GM19467 (cell line): ENCODE data around the gene RUSC2.
"Not testable (repeated sequence)": the region's sequence is repeated elsewhere in the genome, so short reads cannot be mapped to it uniquely, and the experiment has no call there.

Experiments used
- ATAC-seq: cut with Tn5 transposase; IDR thresholded peaks from one replicate; pipeline ENCODE4 v1.9.1; 2021; ENCODE audit warnings: mild to moderate bottlenecking, moderate library complexity; ENCODE audit not compliant: unreplicated experiment

The RUSC2 gene, protein sequence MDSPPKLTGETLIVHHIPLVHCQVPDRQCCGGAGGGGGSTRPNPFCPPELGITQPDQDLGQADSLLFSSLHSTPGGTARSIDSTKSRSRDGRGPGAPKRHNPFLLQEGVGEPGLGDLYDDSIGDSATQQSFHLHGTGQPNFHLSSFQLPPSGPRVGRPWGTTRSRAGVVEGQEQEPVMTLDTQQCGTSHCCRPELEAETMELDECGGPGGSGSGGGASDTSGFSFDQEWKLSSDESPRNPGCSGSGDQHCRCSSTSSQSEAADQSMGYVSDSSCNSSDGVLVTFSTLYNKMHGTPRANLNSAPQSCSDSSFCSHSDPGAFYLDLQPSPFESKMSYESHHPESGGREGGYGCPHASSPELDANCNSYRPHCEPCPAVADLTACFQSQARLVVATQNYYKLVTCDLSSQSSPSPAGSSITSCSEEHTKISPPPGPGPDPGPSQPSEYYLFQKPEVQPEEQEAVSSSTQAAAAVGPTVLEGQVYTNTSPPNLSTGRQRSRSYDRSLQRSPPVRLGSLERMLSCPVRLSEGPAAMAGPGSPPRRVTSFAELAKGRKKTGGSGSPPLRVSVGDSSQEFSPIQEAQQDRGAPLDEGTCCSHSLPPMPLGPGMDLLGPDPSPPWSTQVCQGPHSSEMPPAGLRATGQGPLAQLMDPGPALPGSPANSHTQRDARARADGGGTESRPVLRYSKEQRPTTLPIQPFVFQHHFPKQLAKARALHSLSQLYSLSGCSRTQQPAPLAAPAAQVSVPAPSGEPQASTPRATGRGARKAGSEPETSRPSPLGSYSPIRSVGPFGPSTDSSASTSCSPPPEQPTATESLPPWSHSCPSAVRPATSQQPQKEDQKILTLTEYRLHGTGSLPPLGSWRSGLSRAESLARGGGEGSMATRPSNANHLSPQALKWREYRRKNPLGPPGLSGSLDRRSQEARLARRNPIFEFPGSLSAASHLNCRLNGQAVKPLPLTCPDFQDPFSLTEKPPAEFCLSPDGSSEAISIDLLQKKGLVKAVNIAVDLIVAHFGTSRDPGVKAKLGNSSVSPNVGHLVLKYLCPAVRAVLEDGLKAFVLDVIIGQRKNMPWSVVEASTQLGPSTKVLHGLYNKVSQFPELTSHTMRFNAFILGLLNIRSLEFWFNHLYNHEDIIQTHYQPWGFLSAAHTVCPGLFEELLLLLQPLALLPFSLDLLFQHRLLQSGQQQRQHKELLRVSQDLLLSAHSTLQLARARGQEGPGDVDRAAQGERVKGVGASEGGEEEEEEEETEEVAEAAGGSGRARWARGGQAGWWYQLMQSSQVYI (N-terminal part only)

DNA sequence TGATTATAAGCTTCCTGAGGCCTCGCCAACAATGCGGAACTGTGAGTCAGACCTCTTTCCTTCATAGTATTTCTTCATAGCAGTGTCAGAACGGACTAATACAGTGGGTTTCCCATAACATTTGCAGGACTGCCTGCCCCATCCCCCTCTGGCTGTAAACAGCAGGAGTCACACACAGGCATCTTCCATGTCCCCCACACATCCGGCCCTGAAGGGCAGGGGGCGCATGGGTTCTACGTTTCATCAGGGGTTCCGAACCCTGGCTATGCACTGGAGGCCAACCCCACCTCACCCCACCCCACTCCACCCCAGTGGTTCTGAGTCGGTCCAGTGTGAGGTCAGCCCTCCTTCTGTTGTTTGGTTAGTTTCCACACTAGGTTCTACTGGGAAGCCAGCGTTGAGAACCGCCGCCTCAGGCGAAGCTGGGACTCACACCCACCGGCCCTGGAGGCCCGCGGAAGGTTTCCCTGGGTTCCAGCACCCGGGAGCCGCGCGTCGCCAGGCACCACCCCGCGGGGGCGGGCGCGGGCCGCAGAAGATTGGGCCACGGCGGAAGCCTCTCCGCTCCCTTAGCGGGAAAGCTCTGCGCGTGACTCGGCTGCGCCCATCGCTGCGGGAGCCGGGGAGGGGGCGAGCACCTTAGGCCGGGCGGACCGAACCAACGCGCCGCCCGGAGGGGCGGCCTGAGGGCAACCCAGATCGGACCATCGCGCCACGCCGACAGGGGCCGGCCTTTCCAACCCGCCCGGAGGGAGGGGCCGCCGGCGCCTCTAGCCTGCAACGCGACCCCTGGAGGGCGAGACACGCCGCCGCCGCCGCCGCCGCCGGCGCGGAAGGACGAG lies at the start of gene RUSC2:
TSS of gene RUSC2 (plus strand) at position 799 of the 842 bp plus-strand sequence. CDS start 56,411 bp downstream, outside the sequence.
- no peak for ATAC-seq

DNA sequence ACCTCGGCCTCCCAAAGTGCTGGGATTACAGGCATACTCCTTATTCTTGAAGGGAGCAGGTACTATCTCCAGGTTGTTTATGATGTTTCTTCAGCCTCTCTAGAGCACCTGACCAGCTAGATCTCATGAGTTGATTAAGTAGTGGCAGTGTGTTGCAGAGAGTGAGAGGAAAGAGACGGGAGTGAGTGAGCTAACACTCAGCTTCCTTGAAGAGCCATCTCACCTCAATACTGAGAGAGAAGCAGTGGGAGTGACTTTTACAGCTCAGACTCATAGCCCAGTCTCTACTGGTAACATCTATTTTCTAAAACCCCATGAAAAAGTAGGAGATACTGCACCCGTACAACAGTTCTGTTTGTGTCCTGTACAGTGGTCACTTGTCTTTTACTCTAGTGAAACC lies 43.9 kb upstream of the RUSC2 start:
- no peak for ATAC-seq

DNA sequence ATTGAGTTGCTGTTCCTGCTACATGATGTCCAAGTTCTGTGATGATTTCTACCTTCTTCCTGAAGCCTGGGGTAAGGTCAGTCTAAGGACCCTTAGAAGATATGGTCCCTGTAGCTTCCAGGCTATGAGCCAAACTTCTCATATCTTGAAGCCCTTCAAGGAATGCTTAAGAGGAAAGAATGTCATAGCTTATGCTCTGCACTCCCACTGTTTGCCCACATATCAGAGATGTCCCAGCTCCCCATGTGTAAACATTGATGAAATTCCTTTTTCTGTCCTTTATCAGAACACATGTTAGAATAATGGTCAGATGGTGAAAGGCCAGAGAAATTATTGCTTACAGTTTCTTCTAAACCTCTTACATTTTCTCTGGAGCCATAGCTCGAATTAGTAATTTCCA lies 41.4 kb upstream of the RUSC2 start:
- ATAC-seq: no peak

GRCh38 chr9:35452481-35452880 lies 37.4 kb upstream of the RUSC2 start:
- no peak for ATAC-seq

- ATAC-seq: no peak
These were observed 36.1 kb upstream of the RUSC2 start for GRCh38 chr9:35453786-35454185.

GRCh38 chr9:35464141-35465025 lies 25.5 kb upstream of the RUSC2 start:
- no peak for ATAC-seq

DNA sequence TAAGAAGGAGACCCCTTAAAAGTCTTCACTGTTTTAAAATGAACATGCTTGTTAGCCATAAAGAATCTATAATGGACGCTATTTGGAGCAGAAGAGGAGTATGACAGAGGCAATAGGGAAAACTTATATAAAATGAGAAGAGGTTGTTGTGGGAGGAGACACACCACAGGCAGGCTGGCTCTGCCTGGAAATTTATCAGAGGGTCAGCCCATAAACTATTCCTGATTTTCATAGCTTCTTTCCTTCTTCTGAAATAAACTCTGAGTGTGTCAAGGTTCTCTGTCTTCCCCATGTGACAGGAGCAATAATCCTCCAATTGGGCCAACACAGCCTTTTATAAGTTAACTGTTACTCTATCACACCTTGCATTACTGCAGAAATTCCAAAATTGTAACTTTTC lies 19.6 kb upstream of the RUSC2 start:
- no peak for ATAC-seq

DNA sequence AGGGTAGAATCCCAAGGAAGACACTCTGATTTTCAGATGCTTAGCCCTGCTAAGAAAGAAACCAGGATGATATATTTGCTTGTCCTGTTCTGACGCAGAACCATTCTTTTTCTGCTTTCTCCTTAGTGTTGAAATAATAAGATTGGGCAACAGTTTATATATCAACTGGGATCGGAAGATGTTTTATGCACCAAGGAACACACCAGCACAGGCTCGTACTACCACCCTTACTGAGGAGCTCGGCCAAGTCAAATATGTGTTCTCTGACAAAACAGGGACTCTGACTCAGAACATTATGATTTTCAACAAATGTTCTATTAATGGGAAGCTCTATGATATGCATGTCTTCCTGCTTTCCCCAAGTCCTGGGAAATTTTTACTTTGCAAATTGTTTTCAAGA lies 19.0 kb upstream of the RUSC2 start:
- ATAC-seq: no peak

GRCh38 chr9:35476596-35476995 lies 13.3 kb upstream of the RUSC2 start:
- ATAC-seq: no peak

DNA sequence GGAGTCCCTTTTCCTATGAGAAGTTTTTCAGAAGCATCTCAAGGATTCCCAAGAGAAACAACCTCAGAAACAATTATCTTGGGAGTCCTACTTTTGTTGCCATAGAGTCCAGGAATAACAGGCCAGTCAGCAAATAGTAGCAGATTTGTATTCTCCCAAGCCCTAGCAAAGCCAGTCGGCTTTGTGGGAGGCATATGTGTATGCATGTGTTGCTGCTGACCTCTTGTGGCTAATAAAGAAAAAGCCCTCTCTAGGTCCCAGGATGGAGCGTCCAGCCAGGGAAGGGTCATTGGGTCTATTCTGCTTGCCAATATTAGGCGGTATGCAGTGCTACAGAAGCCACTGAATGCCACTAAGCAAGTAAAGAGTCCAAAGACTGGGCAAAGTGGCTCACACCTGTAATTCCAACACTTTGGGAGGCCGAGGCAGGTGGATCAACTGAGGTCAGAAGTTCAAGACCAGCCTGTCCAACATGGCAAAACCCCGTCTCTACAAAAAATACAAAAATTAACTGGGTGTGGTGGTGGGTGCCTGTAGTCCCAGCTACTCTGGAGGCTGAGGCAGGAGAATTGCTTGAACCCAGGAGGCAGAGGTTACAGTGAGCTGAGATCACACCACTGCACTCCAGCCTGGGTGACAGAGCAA lies 12.6 kb upstream of the RUSC2 start:
- ATAC-seq: not testable (repeated sequence)

DNA sequence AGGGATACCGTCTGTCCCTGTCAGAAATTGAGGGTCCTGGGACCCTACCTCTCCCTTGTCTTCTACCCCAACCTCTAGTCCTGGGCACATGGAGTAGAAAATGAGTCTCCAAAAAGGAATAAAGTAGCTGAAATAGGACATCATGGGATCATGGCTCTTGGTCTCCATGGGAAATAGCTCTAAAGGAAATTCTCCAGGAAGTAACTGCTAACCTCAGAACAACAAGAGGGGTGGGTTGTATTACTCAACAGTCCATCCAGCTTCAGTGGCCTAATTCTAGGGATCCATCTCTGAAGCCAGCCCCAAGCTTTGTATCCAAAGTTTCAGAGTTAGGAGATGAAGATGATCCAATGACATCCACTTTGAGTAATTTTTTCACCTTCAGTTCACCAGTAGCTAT lies 11.0 kb upstream of the RUSC2 start:
- no peak for ATAC-seq

DNA sequence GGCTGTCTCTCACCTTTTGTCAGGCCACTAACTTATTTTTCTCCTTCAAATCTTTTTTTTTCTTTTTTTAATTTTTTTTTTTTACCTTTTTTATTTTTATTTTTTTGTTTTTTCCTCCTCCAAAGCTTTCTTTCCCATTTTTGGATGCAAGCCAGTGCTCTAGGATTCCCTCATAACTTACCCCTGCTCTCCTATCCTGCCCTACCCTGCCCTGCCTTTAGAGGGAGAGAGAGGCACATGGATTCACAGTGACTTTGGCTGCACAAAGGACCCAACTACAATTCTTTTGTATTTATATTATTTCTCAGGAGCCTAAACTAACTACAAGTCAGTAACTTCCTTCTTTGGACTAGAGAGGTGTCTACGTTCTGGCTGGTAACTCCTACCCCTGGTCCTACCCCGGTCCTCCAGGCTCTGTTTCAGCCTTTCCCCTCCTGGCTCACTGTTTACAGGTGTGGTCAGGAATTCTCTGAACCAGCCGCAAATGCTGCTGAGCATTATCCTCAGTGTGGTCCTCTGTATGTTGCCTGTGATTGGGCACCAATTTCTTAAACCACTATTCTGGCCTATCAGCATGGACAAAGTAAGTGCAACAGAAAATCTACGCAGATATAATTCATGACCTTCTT lies 8.4 kb upstream of the RUSC2 start:
- no peak for ATAC-seq

- no peak for ATAC-seq
These were observed 7.8 kb upstream of the RUSC2 start for GRCh38 chr9:35482071-35482470.

- ATAC-seq: no peak
These were observed 5.5 kb upstream of the RUSC2 start for GRCh38 chr9:35484406-35484805.

GRCh38 chr9:35487081-35487480 lies 2.8 kb upstream of the RUSC2 start:
- ATAC-seq: no peak

- ATAC-seq: no peak
These were observed 1.9 kb upstream of the RUSC2 start for GRCh38 chr9:35488021-35488420.

GRCh38 chr9:35488566-35489312 lies 1.2 kb upstream of the RUSC2 start:
- ATAC-seq: no peak
